Kidney (tissue), 14 donors: Measurements from ENCODE around the gene RPS6KA4. TPM values are rescaled to one million over a fixed set of nuclear protein-coding genes. Genes with fewer than 3 reads are reported as not detected.

Experiments used
- DNase-seq, 5 donors: peaks; one replicate each; pipeline ENCODE4 v3.0.0-alpha.2; 2013 to 2020
- FAIRE-seq: peaks from 2 replicates; lab custom pipeline; 2012; peaks lifted over from hg19 to GRCh38; lab: Jason Lieb, UNC
- H3K27ac ChIP-seq, 2 donors: one replicate each; pipeline ENCODE4 v1.7.0; 2013; ENCODE audit warnings: low read depth in 2 of 2, low read length in 2 of 2, inconsistent platforms in 1 of 2
- H3K27me3 ChIP-seq: one replicate; pipeline ENCODE4 v1.7.1; 2013; ENCODE audit warnings: low read length, inconsistent platforms; ENCODE audit not compliant: control insufficient read depth, insufficient read depth
- H3K36me3 ChIP-seq, 3 donors: one replicate each; pipeline versions ENCODE4 v1.7.0 to v1.7.1; 2013; ENCODE audit warnings: low read length in 3 of 3, control low read depth in 1 of 3, inconsistent platforms in 1 of 3; ENCODE audit not compliant: insufficient read depth in 3 of 3, control insufficient read depth in 2 of 3
- H3K4me1 ChIP-seq, 3 donors: one replicate each; pipeline versions ENCODE4 v1.7.0 to v1.7.1; 2013; ENCODE audit warnings: low read length in 3 of 3, inconsistent platforms in 1 of 3, low read depth in 1 of 3; ENCODE audit not compliant: control insufficient read depth in 2 of 3, insufficient read depth in 2 of 3
- H3K4me3 ChIP-seq, 3 donors: one replicate each; pipeline versions ENCODE4 v1.7.0 to v1.8.1; 2013; ENCODE audit warnings: low read length in 3 of 3, control low read depth in 1 of 3, inconsistent platforms in 1 of 3
- H3K9ac ChIP-seq, 3 donors: one replicate each; pipeline versions ENCODE4 v1.7.0 to v1.7.1; 2013; ENCODE audit warnings: low read length in 3 of 3, control low read depth in 1 of 3, inconsistent platforms in 1 of 3
- H3K9me3 ChIP-seq, 3 donors: one replicate each; pipeline versions ENCODE4 v1.7.0 to v1.7.1; 2013; ENCODE audit warnings: low read length in 3 of 3, control low read depth in 1 of 3, inconsistent platforms in 1 of 3; ENCODE audit not compliant: control insufficient read depth in 2 of 3, insufficient read depth in 1 of 3
- CTCF ChIP-seq: IDR thresholded peaks from 3 replicates; pipeline ENCODE4 v1.5.1; 2012; ENCODE audit warnings: mild to moderate bottlenecking, moderate library complexity, borderline replicate concordance; ENCODE audit not compliant: insufficient read depth; ENCODE audit errors: extremely low read depth
- intact Hi-C: fragments of 100-400 bp; cut with DNase I; formaldehyde crosslinking; loops from one replicate; pipeline ENCODE4 v1.11.1; 2022
- polyA plus RNA-seq: library from polyadenylated mRNA; stranded (reverse); fragments of 350-450 nt; fragmentation: Illumina TruSeq; extraction: RNeasy Lipid Tissue Mini Kit (QIAGEN cat#74804); gene quantifications from one replicate; pipeline ENCODE4 v1.2.3, GENCODE V29; 2014; ENCODE audit warnings: low read depth, low replicate concordance; ENCODE audit not compliant: insufficient read depth
- total RNA-seq: library from RNA; stranded (reverse); fragmentation: NEBNext Ultra II Directional; extraction: Animal tissue kit (Norgen Biotek cat#: 25700); gene quantifications from one replicate; pipeline ENCODE4 v1.2.1, GENCODE V29; 2021
- donor health status: control.
- donor health status: control.
- donor health status: control.
- donor health status: control.
- donor health status: control.
- donor health status: DM: yes; HTN: yes; CAD: no.
- donor health status: Normal renal cell carcinoma (clear cell type).

The RPS6KA4 gene
- total and polyA plus RNA-seq, 2 donors from 2014 or later = 13.6 to 40.2 TPM

GRCh38 chr11:64378335-64378880 lies 19.4 kb downstream of the RPS6KA4 start:
- Histone ChIP-seq H3K36me3 (no peaks in the 10 kb centered on the region), H3K4me1 (no peaks in the 10 kb centered on the region), H3K4me3 (no peak overlapping the region), H3K27ac (no peak overlapping the region), H3K9ac (no peak overlapping the region), H3K9me3 (peaks cover 0 to 2% (median 0%) of the 10 kb centered on the region in 3 donors), H3K27me3 (no peaks in the 10 kb centered on the region)
- TF ChIP-seq CTCF = no peak
- FAIRE-seq (no peak), DNase-seq (peak in 2 of 5 donors; percentile 40 to 76)
- intact Hi-C loops = no loop called here

- H3K9me3 ChIP-seq = peaks cover 0 to 2% (median 0%) of the 10 kb centered on the region in 3 donors
- H3K36me3 ChIP-seq = no peaks in the 10 kb centered on the region
- no peak overlapping the region for H3K4me3 ChIP-seq
- H3K27me3 ChIP-seq = no peaks in the 10 kb centered on the region
- H3K27ac ChIP-seq = no peak overlapping the region
- FAIRE-seq = no peak
- no peaks in the 10 kb centered on the region for H3K4me1 ChIP-seq
- intact Hi-C loops = no loop called here
- no peak for TF ChIP-seq CTCF
- peak in 1 of 5 donors; percentile 75 for DNase-seq
- no peak overlapping the region for H3K9ac ChIP-seq
Observed at GRCh38 chr11:64379160-64379559, 20.2 kb downstream of the RPS6KA4 start.

- intact Hi-C loops = no loop called here
- FAIRE-seq = no peak
- Histone ChIP-seq H3K4me3 (peak overlapping the region in 1 of 3 donors; percentile 35), H3K9ac (no peak overlapping the region), H3K9me3 (peaks cover 0 to 2% (median 0%) of the 10 kb centered on the region in 3 donors), H3K27me3 (no peaks in the 10 kb centered on the region), H3K36me3 (no peaks in the 10 kb centered on the region), H3K4me1 (no peaks in the 10 kb centered on the region), H3K27ac (no peak overlapping the region)
- no peak for TF ChIP-seq CTCF
- DNase-seq = no peak
Observed at GRCh38 chr11:64379817-64380709, 21.1 kb downstream of the RPS6KA4 start.
